Right lobe of liver (tissue), 6 donors: ENCODE data around the gene C1orf115. TPM values are rescaled to one million over a fixed set of nuclear protein-coding genes. Genes with fewer than 3 reads are reported as not detected.
"Not testable (repeated sequence)": the region's sequence is repeated elsewhere in the genome, so short reads cannot be mapped to it uniquely, and the experiment has no call there.

Source experiments
- ATAC-seq, 4 donors: fragments of 200-7000 bp; cut with Tn5 transposase; one replicate each; pipeline ENCODE4 v1.9.1; 2020; ENCODE audit warnings: mild to moderate bottlenecking in 4 of 4, moderate library complexity in 4 of 4
- DNase-seq, 3 donors: peaks; one replicate each; pipeline ENCODE4 v3.0.0-alpha.2; 2020
- H3K27ac ChIP-seq, 3 donors: fragments of 200-600 bp; one replicate each; pipeline ENCODE4 v1.8.0; 2022
- H3K27me3 ChIP-seq, 2 donors: fragments of 200-600 bp; one replicate each; pipeline ENCODE4 v1.8.0; 2022
- H3K36me3 ChIP-seq, 4 donors: fragments of 200-600 bp; sonication (generic) in 1 of 4; one replicate each; pipeline versions ENCODE4 v1.5.1 to v1.8.0; 2017 to 2022; ENCODE audit warnings: control low read depth in 1 of 4
- H3K4me1 ChIP-seq, 4 donors: fragments of 200-600 bp; sonication (generic) in 1 of 4; one replicate each; pipeline versions ENCODE4 v1.5.1 to v1.8.0; 2017 to 2022; ENCODE audit warnings: control low read depth in 1 of 4
- H3K4me3 ChIP-seq, 3 donors: fragments of 200-600 bp; one replicate each; pipeline ENCODE4 v1.8.0; 2022
- H3K9me3 ChIP-seq, 4 donors: fragments of 200-600 bp; sonication (generic) in 1 of 4; one replicate each; pipeline versions ENCODE4 v1.5.1 to v1.8.0; 2017 to 2022; ENCODE audit warnings: control low read depth in 1 of 4
- POLR2A ChIP-seq: fragments of 450-650 bp; IDR thresholded peaks from one replicate; pipeline ENCODE4 v1.6.1; 2017; ENCODE audit warnings: antibody characterized with exemption, mild to moderate bottlenecking
- WGBS: methylation state at CpG from one replicate; pipeline ENCODE4 v1.1.6; 2018; ENCODE audit warnings: low coverage, low lambda C conversion rate; ENCODE audit not compliant: insufficient coverage; ENCODE audit errors: missing lambda C conversion rate; 5-methylcytosine and 5-hydroxymethylcytosine counted together
- intact Hi-C, 2 donors: fragments of 100-400 bp; cut with DNase I; formaldehyde crosslinking; loops; one replicate each; pipeline versions ENCODE4 v1.11.2 to v1.14.1; 2022
- total RNA-seq, 6 experiments: library from RNA; depleted of rRNA in 2 of 6; stranded (reverse); fragments of >200 nt in 2 of 6; fragmentation: NEBNext Ultra II Directional in 3 of 6; extraction: Animal tissue kit (Norgen Biotek cat#: 25700) in 3 of 6; gene quantifications; one replicate each; pipeline versions ENCODE4 v1.1.0 to v1.2.4, GENCODE V29; 2016 to 2023
- TF ChIP-seq, protein P1 (sequence below), 4 donors: fragments of 200-600 bp in 3 of 4; fragments of 450-650 bp in 1 of 4; IDR thresholded peaks; one replicate each; pipeline versions ENCODE4 v1.5.1 to v1.8.0; 2016 to 2022; ENCODE audit warnings: antibody characterized with exemption in 4 of 4, mild to moderate bottlenecking in 2 of 4
- donor health status: DM: no; HTN: yes; CAD: no.
- donor health status: DM: no; HTN: no; CAD: no.
- donor health status: DM: no; HTN: no; CAD: no.
- donor health status: DM: no; HTN: yes; CAD: no.
- donor health status: DM: no; HTN: yes; CAD: no.

The C1orf115 gene
- total RNA-seq, 6 experiments from 2014 or later, result 45.2 to 65.9 (median 50.8) TPM

DNA sequence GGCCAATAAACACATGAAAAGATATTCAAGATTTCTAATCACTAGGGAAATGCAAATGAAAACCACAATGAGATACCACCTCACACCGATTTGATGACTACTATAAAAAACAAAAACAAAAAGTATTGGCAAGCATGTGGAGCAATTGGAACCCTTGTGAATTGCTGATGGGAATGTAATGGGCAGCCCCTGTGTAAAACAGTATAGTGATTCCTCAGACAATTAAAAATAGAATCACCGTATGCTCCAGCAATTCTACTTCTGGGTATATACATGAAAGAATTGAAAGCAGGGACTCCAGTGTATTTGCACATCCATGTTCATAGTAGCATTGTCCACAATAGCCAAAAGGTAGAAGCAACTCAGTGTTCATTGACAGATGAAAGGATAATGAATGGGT lies 12.9 kb upstream of the C1orf115 start:
- no peak overlapping the region for H3K27ac ChIP-seq
- ATAC-seq, result no peak
- no peaks in the 10 kb centered on the region for H3K27me3 ChIP-seq
- H3K36me3 ChIP-seq, result no peaks in the 10 kb centered on the region
- TF ChIP-seq POLR2A, result no peak
- TF ChIP-seq, protein P1, sequence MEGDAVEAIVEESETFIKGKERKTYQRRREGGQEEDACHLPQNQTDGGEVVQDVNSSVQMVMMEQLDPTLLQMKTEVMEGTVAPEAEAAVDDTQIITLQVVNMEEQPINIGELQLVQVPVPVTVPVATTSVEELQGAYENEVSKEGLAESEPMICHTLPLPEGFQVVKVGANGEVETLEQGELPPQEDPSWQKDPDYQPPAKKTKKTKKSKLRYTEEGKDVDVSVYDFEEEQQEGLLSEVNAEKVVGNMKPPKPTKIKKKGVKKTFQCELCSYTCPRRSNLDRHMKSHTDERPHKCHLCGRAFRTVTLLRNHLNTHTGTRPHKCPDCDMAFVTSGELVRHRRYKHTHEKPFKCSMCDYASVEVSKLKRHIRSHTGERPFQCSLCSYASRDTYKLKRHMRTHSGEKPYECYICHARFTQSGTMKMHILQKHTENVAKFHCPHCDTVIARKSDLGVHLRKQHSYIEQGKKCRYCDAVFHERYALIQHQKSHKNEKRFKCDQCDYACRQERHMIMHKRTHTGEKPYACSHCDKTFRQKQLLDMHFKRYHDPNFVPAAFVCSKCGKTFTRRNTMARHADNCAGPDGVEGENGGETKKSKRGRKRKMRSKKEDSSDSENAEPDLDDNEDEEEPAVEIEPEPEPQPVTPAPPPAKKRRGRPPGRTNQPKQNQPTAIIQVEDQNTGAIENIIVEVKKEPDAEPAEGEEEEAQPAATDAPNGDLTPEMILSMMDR (IDR thresholded peaks at IDR 0.05), result no peak
- WGBS, result 62% methylated on average over 2 of the region's 2 CpGs
- intact Hi-C loops, result no loop called here
- DNase-seq, result no peak
- H3K4me1 ChIP-seq, result peaks cover 0 to 8% (median 4%) of the 10 kb centered on the region in 4 donors
- no peak overlapping the region for H3K4me3 ChIP-seq
- H3K9me3 ChIP-seq, result no peaks in the 10 kb centered on the region

DNA sequence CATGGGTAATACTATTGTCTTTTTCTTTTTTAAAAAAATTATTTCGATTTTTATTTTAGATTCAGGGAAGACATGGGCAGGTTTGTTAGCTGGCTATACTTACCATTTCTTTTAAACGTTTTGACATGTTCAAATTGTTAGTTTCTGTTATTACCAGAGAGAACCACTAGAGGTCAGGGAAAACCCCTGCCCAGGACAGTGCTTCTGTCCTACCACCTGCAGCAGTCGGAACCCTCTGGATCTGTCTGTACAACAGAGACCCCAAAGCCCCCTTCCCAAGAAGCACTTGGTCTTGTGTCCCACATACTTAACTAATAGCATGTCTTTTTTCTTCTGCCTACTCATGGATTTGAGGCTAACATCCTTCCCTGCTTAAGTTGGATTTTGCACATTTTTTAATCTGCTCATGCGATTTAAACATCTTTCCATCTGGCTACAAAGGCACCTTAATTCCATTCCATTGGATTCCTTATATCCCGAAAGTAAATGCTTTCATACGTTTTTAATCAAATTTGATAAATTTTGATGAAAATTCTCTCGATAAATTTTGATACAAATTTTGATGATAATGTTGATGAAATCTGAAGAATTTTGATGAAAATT lies 10.0 kb upstream of the C1orf115 start:
- intact Hi-C loops, result loop anchor here in 1 of 2 donors (5.0 to 10.0 kb wide), 2 partner anchors 55 to 97 kb away; no protein-coding TSS in a partner anchor
- Histone ChIP-seq H3K4me3 (no peak overlapping the region), H3K27me3 (no peaks in the 10 kb centered on the region), H3K27ac (no peak overlapping the region), H3K36me3 (no peaks in the 10 kb centered on the region), H3K4me1 (peaks cover 0 to 8% (median 4%) of the 10 kb centered on the region in 4 donors), H3K9me3 (no peaks in the 10 kb centered on the region)
- WGBS, result 18% methylated on average over 7 of the region's 7 CpGs
- ATAC-seq, result peak; percentile 89 to 92 (median 90)
- no peak for DNase-seq
- TF ChIP-seq POLR2A, result no peak
- TF ChIP-seq, protein P1 (IDR thresholded peaks at IDR 0.05), result peak; percentile 72 to 82 (median 73)

DNA sequence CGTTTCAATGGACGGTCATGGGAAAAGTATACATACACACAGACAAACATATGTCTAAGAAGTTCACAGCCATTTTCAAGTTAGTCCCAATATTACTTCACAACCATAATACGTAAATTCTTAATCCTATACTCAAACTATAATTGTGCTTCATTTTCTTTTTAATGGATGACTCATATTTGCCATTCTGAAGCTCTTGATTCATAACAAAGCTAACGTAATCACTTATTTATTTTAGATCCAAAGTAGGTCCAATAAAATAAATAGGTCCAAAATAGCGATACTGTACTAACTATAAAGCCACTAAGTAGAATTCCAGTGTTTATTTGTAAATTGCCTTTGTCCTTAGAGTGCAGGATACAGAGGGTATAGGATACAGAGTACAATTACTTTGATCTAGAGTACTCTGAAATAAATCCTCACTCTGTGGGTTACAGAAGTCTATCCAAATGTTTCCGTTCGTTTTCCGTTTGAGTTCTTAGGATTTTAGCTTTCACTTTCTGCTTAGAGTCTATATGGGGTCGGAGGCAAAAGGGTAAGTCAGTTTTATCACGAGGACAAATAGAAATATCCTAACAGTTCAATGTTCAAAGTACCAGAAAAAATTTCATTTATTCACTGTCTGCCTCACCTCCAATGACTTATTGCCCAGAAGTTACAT lies 8.8 kb upstream of the C1orf115 start:
- DNase-seq (no peak), ATAC-seq (peak; percentile 72 to 79 (median 77))
- H3K9me3 ChIP-seq, result no peaks in the 10 kb centered on the region
- H3K36me3 ChIP-seq, result no peaks in the 10 kb centered on the region
- H3K4me3 ChIP-seq, result peak overlapping the region; percentile 10 to 41 (median 25)
- intact Hi-C loops, result loop anchor here in 1 of 2 donors (5.0 to 10.0 kb wide), 2 partner anchors 53 to 96 kb away; no protein-coding TSS in a partner anchor
- TF ChIP-seq, protein P1 (IDR thresholded peaks at IDR 0.05), result no peak
- no peak for TF ChIP-seq POLR2A
- WGBS, result 26% methylated on average over 10 of the region's 10 CpGs
- H3K4me1 ChIP-seq, result peaks cover 0 to 8% (median 4%) of the 10 kb centered on the region in 4 donors
- no peaks in the 10 kb centered on the region for H3K27me3 ChIP-seq
- H3K27ac ChIP-seq, result peak overlapping the region; percentile 52 to 62 (median 59)

DNA sequence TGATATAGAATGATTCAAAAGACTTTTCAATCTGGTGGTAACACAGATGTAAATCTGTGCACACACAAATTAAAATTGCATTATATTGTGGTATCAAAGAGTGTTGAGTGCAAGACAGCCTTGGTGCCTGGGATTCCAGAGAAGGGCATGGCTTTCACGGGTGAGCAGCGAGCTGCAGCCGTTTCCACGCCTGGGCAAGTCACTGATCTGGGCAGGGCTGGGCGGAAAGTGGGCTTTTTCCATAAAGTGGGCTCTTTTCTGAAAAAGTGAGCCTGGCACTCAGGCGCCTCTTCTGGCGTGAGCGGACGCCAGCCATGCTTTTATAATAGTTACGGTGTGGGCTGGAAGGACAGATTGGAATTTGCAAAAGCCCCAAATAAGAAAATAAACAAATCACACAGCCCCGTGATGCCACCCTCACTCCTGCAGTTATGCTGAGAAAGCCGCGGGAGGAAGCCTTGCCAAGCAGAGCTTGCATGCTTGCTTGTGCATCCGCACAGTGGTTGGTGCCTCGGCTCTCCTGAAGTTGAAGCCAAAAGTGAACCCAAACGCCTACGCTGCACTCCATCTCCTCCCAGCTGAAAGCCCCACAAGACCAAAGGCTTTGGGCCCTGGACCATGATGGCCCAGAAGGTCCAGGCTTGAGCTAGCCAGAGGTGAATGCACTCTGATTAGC lies 7.1 kb upstream of the C1orf115 start:
- DNase-seq (no peak), ATAC-seq (peak in 1 of 4 donors; percentile 12)
- H3K4me3 ChIP-seq, result no peak overlapping the region
- no peaks in the 10 kb centered on the region for H3K36me3 ChIP-seq
- intact Hi-C loops, result loop anchor here in 1 of 2 donors (5.0 to 10.0 kb wide), 2 partner anchors 52 to 94 kb away; no protein-coding TSS in a partner anchor
- TF ChIP-seq, protein P1 (IDR thresholded peaks at IDR 0.05), result no peak
- TF ChIP-seq POLR2A, result no peak
- H3K27me3 ChIP-seq, result no peaks in the 10 kb centered on the region
- H3K27ac ChIP-seq, result no peak overlapping the region
- WGBS, result 97% methylated on average over 13 of the region's 17 CpGs
- peaks cover 0 to 8% (median 4%) of the 10 kb centered on the region in 4 donors for H3K4me1 ChIP-seq
- no peaks in the 10 kb centered on the region for H3K9me3 ChIP-seq

DNA sequence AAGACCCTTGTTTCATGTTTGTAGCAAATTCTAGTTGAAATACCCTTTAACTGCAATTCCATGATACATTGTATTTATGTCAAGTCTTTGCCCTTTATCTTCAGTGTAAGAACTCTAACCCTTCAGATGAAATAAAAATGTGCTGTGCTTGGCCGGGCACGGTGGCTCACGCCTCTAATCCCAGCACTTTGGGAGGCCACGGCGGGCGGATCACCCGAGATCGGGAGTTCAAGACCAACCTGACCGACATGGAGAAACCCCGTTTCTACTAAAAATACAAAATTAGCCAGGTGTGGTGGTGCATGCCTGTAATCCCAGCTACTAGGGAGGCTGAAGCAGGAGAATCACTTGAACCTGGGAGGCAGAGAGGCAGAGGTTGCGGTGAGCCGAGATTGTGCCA lies 6.4 kb upstream of the C1orf115 start:
- intact Hi-C loops, result loop anchor here in 1 of 2 donors (5.0 to 10.0 kb wide), 2 partner anchors 51 to 94 kb away; no protein-coding TSS in a partner anchor
- not testable (repeated sequence) for H3K4me3 ChIP-seq, H3K27ac ChIP-seq, DNase-seq, H3K36me3 ChIP-seq, H3K4me1 ChIP-seq, H3K27me3 ChIP-seq, ATAC-seq, H3K9me3 ChIP-seq
- 92% methylated on average over 11 of the region's 12 CpGs for WGBS
